Measurements from ENCODE around the gene IGF2BP3. TPM values are rescaled to one million over a fixed set of nuclear protein-coding genes. Genes with fewer than 3 reads are reported as not detected.
"Not testable (repeated sequence)": the region's sequence is repeated elsewhere in the genome, so short reads cannot be mapped to it uniquely, and the experiment has no call there.

Gene IGF2BP3
- total RNA-seq (1 to 10 TPM; 1.8 to 2.0 TPM), polyA plus RNA-seq (ENCODE audit: insufficient read length in 6 of 6) (10 to 100 TPM; 55.8 to 63.2 (median 58.3) TPM)
- long read RNA-seq, donor 1, partial matches to known transcripts, result 11 of 13 reads
- long read RNA-seq, donor 1, other reads (novel, unspliced or antisense), result 0 of 13 reads
- long read RNA-seq, donor 2, full-length matches to known transcripts, result 6 of 6 reads
- long read RNA-seq, donor 2, partial matches to known transcripts, result 0 of 6 reads
- long read RNA-seq, donor 2, other reads (novel, unspliced or antisense), result 0 of 6 reads
- long read RNA-seq, donor 3, full-length matches to known transcripts, result 3 of 3 reads
- long read RNA-seq, donor 3, partial matches to known transcripts, result 0 of 3 reads
- long read RNA-seq, donor 3, other reads (novel, unspliced or antisense), result 0 of 3 reads
- long read RNA-seq, donor 4, partial matches to known transcripts, result 0 of 1 reads
- long read RNA-seq, donor 4, other reads (novel, unspliced or antisense), result 1 of 1 reads
- long read RNA-seq, donor 5, full-length matches to known transcripts, result 6 of 6 reads
- long read RNA-seq, donor 5, partial matches to known transcripts, result 0 of 6 reads
- long read RNA-seq, donor 5, other reads (novel, unspliced or antisense), result 0 of 6 reads
- long read RNA-seq, donor 6, full-length matches to known transcripts, result 5 of 5 reads
- long read RNA-seq, donor 6, partial matches to known transcripts, result 0 of 5 reads
- long read RNA-seq, donor 6, other reads (novel, unspliced or antisense), result 0 of 5 reads
- long read RNA-seq, donor 7, full-length matches to known transcripts, result 2 of 2 reads
- long read RNA-seq, donor 7, partial matches to known transcripts, result 0 of 2 reads
- long read RNA-seq, donor 7, other reads (novel, unspliced or antisense), result 0 of 2 reads
- long read RNA-seq, donor 8, full-length matches to known transcripts, result 4 of 4 reads
- long read RNA-seq, donor 8, partial matches to known transcripts, result 0 of 4 reads
- long read RNA-seq, donor 8, other reads (novel, unspliced or antisense), result 0 of 4 reads
- long read RNA-seq, donor 9, result 0 reads
- long read RNA-seq, donor 10, result 0 reads
- long read RNA-seq, donor 11, full-length matches to known transcripts, result 2 of 2 reads
- long read RNA-seq, donor 11, partial matches to known transcripts, result 0 of 2 reads
- long read RNA-seq, donor 11, other reads (novel, unspliced or antisense), result 0 of 2 reads
- long read RNA-seq, donor 12, full-length matches to known transcripts, result 2 of 2 reads
- long read RNA-seq, donor 12, partial matches to known transcripts, result 0 of 2 reads
- long read RNA-seq, donor 12, other reads (novel, unspliced or antisense), result 0 of 2 reads

- no peaks in the 10 kb centered on the region for H3K36me3 ChIP-seq
- no peaks in the 10 kb centered on the region for H3K9me3 ChIP-seq
- no peak for TF ChIP-seq CTCF (IDR thresholded peaks at IDR 0.05)
- ATAC-seq (no peak), DNase-seq (peak in 3 of 4 donors; percentile 38 to 96 (median 94))
- peak within 1 kb of the TSS in 1 of 2 donors; percentile 34 for H3K4me3 ChIP-seq
- peaks cover 25 to 58% of the 10 kb centered on the region in 2 donors for H3K4me1 ChIP-seq
- no peak within 1 kb of the TSS for H3K27ac ChIP-seq
- intact Hi-C loops (cut with DNase I), result no loop called here
- H3K27me3 ChIP-seq, result peaks cover 91 to 100% of the 10 kb centered on the region in 2 donors
Measured at GRCh38 chr7:23470330-23471105, at the start of gene IGF2BP3. IGF2BP3 (minus strand) TSS chr7:23470491; CDS start chr7:23470110, 381 bp downstream.

GRCh38 chr7:23514755-23515154 is 44.5 kb upstream of the IGF2BP3 start:
- TF ChIP-seq CTCF (IDR thresholded peaks at IDR 0.05), result no peak
- H3K27ac ChIP-seq, result no peak overlapping the region
- peaks cover 0 to 100% of the 10 kb centered on the region in 2 donors for H3K36me3 ChIP-seq
- DNase-seq (no peak), ATAC-seq (no peak)
- H3K9me3 ChIP-seq, result no peaks in the 10 kb centered on the region
- intact Hi-C loops (cut with DNase I), result no loop called here
- no peaks in the 10 kb centered on the region for H3K27me3 ChIP-seq
- no peaks in the 10 kb centered on the region for H3K4me1 ChIP-seq
- no peak overlapping the region for H3K4me3 ChIP-seq

- intact Hi-C loops (cut with DNase I); H3K4me1 ChIP-seq; DNase-seq; H3K27ac ChIP-seq; H3K9me3 ChIP-seq; H3K4me3 ChIP-seq; H3K27me3 ChIP-seq; ATAC-seq: not testable (repeated sequence)
- peaks cover 0 to 100% of the 10 kb centered on the region in 2 donors for H3K36me3 ChIP-seq
Measured at GRCh38 chr7:23513746-23514145, 43.5 kb upstream of the IGF2BP3 start.

- ATAC-seq (no peak), DNase-seq (no peak)
- Histone ChIP-seq H3K4me1 (no peaks in the 10 kb centered on the region), H3K27ac (no peak overlapping the region), H3K36me3 (peaks cover 0 to under 1% of the 10 kb centered on the region in 2 donors), H3K9me3 (no peaks in the 10 kb centered on the region), H3K4me3 (no peak overlapping the region), H3K27me3 (no peaks in the 10 kb centered on the region)
- no peak for TF ChIP-seq CTCF (IDR thresholded peaks at IDR 0.05)
- intact Hi-C loops (cut with DNase I), result no loop called here
Measured at GRCh38 chr7:23494009-23494408, 23.7 kb upstream of the IGF2BP3 start.

- intact Hi-C loops (cut with DNase I), result no loop called here
- no peaks in the 10 kb centered on the region for H3K4me1 ChIP-seq
- no peaks in the 10 kb centered on the region for H3K9me3 ChIP-seq
- ATAC-seq, result no peak
- H3K27ac ChIP-seq, result no peak overlapping the region
- no peak for DNase-seq
- no peak for TF ChIP-seq CTCF (IDR thresholded peaks at IDR 0.05)
- H3K27me3 ChIP-seq, result no peaks in the 10 kb centered on the region
- no peak overlapping the region for H3K4me3 ChIP-seq
- H3K36me3 ChIP-seq, result no peaks in the 10 kb centered on the region
Measured at GRCh38 chr7:23491502-23491901, 21.2 kb upstream of the IGF2BP3 start.
